ENCODE results near the gene FCHO2. TPM values are rescaled to one million over a fixed set of nuclear protein-coding genes. Genes with fewer than 3 reads are reported as not detected.

The FCHO2 gene
- total and polyA plus RNA-seq, 10 of the 15 experiments (the other 5 are each of a cell fraction or from before 2014, with no cell fraction given) = 0.05 to 1.4 (median 0.18) TPM

DNA sequence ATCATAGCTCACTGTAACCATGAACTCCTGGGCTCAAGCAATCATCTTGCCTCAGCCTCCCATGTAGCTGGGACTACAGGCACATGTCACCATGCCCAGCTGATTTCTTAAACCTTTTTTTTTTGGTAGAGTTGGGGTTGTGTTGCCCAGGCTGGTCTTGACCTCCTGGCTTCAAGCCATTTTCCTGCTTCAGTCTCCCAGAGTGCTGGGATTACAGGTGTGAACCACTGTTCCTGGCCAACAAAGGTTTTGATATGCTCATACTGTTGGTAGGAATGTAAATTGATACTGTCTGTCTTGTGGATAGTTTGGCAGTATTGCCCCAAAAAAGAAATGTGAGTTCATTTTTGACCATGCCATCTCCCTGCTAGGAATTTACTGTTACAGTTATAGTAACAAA lies 87.2 kb downstream of the FCHO2 start:
- no peak overlapping the region for H3K4me2 ChIP-seq (ENCODE audit: control insufficient read depth, insufficient read depth)
- no peak overlapping the region for H3K9ac ChIP-seq (ENCODE audit: control insufficient read depth, insufficient read depth, low read length)
- ATAC-seq (no peak), FAIRE-seq (no peak), DNase-seq (ENCODE audit: low read depth, low spot score) (no peak)
- intact Hi-C loops (cut with micrococcal nuclease; ENCODE audit: unreplicated experiment) = no loop called here
- no peak overlapping the region for H3K4me3 ChIP-seq
- no peaks in the 10 kb centered on the region for H3K4me1 ChIP-seq (ENCODE audit: control insufficient read depth, insufficient read depth, low read length)
- SMC1A ChIA-PET (ENCODE audit: uncharacterized antibody, unreplicated experiment) = no interaction called here
- RAD21 ChIA-PET (ENCODE audit: unreplicated experiment) = no interaction called here
- TF ChIP-seq RAD51 (IDR thresholded peaks at IDR 0.05) (no peak), SPI1 (IDR thresholded peaks at IDR 0.05; ENCODE audit: borderline replicate concordance, insufficient read depth, low read depth, low read length) (no peak), YY1 (IDR thresholded peaks at IDR 0.05; ENCODE audit: low read depth, low read length) (no peak), MTA3 (IDR thresholded peaks at IDR 0.05; ENCODE audit: borderline replicate concordance, low read length) (no peak)
- TF ChIP-seq, protein P1, sequence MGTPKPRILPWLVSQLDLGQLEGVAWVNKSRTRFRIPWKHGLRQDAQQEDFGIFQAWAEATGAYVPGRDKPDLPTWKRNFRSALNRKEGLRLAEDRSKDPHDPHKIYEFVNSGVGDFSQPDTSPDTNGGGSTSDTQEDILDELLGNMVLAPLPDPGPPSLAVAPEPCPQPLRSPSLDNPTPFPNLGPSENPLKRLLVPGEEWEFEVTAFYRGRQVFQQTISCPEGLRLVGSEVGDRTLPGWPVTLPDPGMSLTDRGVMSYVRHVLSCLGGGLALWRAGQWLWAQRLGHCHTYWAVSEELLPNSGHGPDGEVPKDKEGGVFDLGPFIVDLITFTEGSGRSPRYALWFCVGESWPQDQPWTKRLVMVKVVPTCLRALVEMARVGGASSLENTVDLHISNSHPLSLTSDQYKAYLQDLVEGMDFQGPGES (IDR thresholded peaks at IDR 0.05) = no peak
- H3K27ac ChIP-seq (ENCODE audit: control insufficient read depth, insufficient read depth) = no peak overlapping the region
- no peaks in the 10 kb centered on the region for H3K9me3 ChIP-seq (replicated peaks; ENCODE audit: control insufficient read depth, insufficient read depth, low read length)
- POLR2A ChIA-PET = no interaction called here
- no peaks in the 10 kb centered on the region for H3K27me3 ChIP-seq (replicated peaks in 1 of 2; ENCODE audit: control insufficient read depth in 2 of 2, insufficient read depth in 2 of 2, low read length in 1 of 2)
- H3K36me3 ChIP-seq (ENCODE audit: control insufficient read depth in 2 of 2, insufficient read depth in 2 of 2, low read length in 1 of 2) = no peaks in the 10 kb centered on the region
- H3K79me2 ChIP-seq (ENCODE audit: control insufficient read depth, insufficient read depth, low read length) = no peaks in the 10 kb centered on the region
- no peak overlapping the region for H2AFZ ChIP-seq (ENCODE audit: control insufficient read depth, low read depth, low read length)
- no peaks in the 10 kb centered on the region for H4K20me1 ChIP-seq (ENCODE audit: control insufficient read depth, insufficient read depth)
- CTCF ChIA-PET = no interaction called here
- in situ Hi-C loops (cut with MboI) = no loop called here
- BruUV-seq (replicated peaks) = no TSS peak

DNA sequence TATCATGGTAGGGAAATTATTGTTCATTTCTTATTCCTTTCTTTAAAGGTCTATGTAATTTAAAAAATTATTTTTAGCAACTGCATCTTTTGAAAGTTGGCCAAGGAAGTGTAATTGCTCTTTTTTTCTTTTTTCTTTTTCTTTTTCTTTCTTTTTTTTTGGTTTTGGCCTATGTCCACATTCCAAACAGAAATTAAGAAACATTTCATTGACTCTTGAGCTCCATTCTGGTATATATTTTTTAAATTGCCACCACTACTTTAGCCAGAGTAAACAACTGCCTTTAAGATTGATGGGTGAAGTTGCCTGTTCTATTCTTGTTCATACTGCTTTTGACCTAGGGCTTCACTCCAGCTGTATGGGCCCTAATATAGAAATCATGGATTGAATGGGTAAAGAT lies 88.7 kb downstream of the FCHO2 start:
- Histone ChIP-seq H3K36me3 (ENCODE audit: control insufficient read depth in 2 of 2, insufficient read depth in 2 of 2, low read length in 1 of 2) (no peaks in the 10 kb centered on the region), H3K79me2 (ENCODE audit: control insufficient read depth, insufficient read depth, low read length) (no peaks in the 10 kb centered on the region), H3K4me3 (no peak overlapping the region), H3K9me3 (replicated peaks; ENCODE audit: control insufficient read depth, insufficient read depth, low read length) (no peaks in the 10 kb centered on the region), H3K9ac (ENCODE audit: control insufficient read depth, insufficient read depth, low read length) (no peak overlapping the region), H3K27me3 (replicated peaks in 1 of 2; ENCODE audit: control insufficient read depth in 2 of 2, insufficient read depth in 2 of 2, low read length in 1 of 2) (no peaks in the 10 kb centered on the region), H4K20me1 (ENCODE audit: control insufficient read depth, insufficient read depth) (no peaks in the 10 kb centered on the region), H2AFZ (ENCODE audit: control insufficient read depth, low read depth, low read length) (no peak overlapping the region), H3K4me1 (ENCODE audit: control insufficient read depth, insufficient read depth, low read length) (no peaks in the 10 kb centered on the region), H3K4me2 (ENCODE audit: control insufficient read depth, insufficient read depth) (no peak overlapping the region), H3K27ac (ENCODE audit: control insufficient read depth, insufficient read depth) (no peak overlapping the region)
- FAIRE-seq = no peak
- intact Hi-C loops (cut with micrococcal nuclease; ENCODE audit: unreplicated experiment) = no loop called here
- ChIA-PET SMC1A (ENCODE audit: uncharacterized antibody, unreplicated experiment) (no interaction called here), POLR2A (no interaction called here), CTCF (no interaction called here), RAD21 (ENCODE audit: unreplicated experiment) (no interaction called here)
- DNase-seq (ENCODE audit: low read depth, low spot score) = no peak
- in situ Hi-C loops (cut with MboI) = no loop called here
- no TSS peak for BruUV-seq (replicated peaks)
- ATAC-seq = no peak
- no peak for TF ChIP-seq SUZ12 (IDR thresholded peaks at IDR 0.05; ENCODE audit: unreplicated experiment)
- TF ChIP-seq, protein P2, sequence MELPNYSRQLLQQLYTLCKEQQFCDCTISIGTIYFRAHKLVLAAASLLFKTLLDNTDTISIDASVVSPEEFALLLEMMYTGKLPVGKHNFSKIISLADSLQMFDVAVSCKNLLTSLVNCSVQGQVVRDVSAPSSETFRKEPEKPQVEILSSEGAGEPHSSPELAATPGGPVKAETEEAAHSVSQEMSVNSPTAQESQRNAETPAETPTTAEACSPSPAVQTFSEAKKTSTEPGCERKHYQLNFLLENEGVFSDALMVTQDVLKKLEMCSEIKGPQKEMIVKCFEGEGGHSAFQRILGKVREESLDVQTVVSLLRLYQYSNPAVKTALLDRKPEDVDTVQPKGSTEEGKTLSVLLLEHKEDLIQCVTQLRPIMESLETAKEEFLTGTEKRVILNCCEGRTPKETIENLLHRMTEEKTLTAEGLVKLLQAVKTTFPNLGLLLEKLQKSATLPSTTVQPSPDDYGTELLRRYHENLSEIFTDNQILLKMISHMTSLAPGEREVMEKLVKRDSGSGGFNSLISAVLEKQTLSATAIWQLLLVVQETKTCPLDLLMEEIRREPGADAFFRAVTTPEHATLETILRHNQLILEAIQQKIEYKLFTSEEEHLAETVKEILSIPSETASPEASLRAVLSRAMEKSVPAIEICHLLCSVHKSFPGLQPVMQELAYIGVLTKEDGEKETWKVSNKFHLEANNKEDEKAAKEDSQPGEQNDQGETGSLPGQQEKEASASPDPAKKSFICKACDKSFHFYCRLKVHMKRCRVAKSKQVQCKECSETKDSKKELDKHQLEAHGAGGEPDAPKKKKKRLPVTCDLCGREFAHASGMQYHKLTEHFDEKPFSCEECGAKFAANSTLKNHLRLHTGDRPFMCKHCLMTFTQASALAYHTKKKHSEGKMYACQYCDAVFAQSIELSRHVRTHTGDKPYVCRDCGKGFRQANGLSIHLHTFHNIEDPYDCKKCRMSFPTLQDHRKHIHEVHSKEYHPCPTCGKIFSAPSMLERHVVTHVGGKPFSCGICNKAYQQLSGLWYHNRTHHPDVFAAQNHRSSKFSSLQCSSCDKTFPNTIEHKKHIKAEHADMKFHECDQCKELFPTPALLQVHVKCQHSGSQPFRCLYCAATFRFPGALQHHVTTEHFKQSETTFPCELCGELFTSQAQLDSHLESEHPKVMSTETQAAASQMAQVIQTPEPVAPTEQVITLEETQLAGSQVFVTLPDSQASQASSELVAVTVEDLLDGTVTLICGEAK (IDR thresholded peaks at IDR 0.05; ENCODE audit: borderline replicate concordance) = no peak
- no peak for TF ChIP-seq ATF7 (IDR thresholded peaks at IDR 0.05; ENCODE audit: low read depth)
- TF ChIP-seq NBN (IDR thresholded peaks at IDR 0.05) = no peak
- TF ChIP-seq, protein P3, sequence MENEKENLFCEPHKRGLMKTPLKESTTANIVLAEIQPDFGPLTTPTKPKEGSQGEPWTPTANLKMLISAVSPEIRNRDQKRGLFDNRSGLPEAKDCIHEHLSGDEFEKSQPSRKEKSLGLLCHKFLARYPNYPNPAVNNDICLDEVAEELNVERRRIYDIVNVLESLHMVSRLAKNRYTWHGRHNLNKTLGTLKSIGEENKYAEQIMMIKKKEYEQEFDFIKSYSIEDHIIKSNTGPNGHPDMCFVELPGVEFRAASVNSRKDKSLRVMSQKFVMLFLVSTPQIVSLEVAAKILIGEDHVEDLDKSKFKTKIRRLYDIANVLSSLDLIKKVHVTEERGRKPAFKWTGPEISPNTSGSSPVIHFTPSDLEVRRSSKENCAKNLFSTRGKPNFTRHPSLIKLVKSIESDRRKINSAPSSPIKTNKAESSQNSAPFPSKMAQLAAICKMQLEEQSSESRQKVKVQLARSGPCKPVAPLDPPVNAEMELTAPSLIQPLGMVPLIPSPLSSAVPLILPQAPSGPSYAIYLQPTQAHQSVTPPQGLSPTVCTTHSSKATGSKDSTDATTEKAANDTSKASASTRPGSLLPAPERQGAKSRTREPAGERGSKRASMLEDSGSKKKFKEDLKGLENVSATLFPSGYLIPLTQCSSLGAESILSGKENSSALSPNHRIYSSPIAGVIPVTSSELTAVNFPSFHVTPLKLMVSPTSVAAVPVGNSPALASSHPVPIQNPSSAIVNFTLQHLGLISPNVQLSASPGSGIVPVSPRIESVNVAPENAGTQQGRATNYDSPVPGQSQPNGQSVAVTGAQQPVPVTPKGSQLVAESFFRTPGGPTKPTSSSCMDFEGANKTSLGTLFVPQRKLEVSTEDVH (IDR thresholded peaks at IDR 0.05; ENCODE audit: low read depth, partially characterized antibody) = no peak
- no peak for TF ChIP-seq SREBF2 (IDR thresholded peaks at IDR 0.05; ENCODE audit: low read length)

Measured in GM12878 (cell line).